Thyroid gland (tissue), 4 donors: ENCODE data around the gene LIF.

ENCODE experiments used
- CTCF ChIP-seq, 6 experiments: fragments of 200-600 bp in 3 of 6; fragments of 450-650 bp in 3 of 6; sonication (generic) in 3 of 6; IDR thresholded peaks; one replicate each; pipeline ENCODE4 v1.5.1; 2016 to 2019; ENCODE audit warnings: antibody characterized with exemption in 6 of 6, mild to moderate bottlenecking in 2 of 6, inconsistent platforms in 1 of 6, moderate library complexity in 1 of 6
- POLR2A ChIP-seq, 2 donors: fragments of 450-650 bp; IDR thresholded peaks; one replicate each; pipeline ENCODE4 v1.6.1; 2017; ENCODE audit warnings: antibody characterized with exemption in 2 of 2, mild to moderate bottlenecking in 2 of 2, moderate library complexity in 1 of 2

GRCh38 chr22:30211124-30211820 lies 35.3 kb downstream of the LIF start:
- no peak for TF ChIP-seq CTCF (IDR thresholded peaks at IDR 0.05)
- no peak for TF ChIP-seq POLR2A (IDR thresholded peaks at IDR 0.05)
